T-helper 1 cell treated with Interleukin-12 subunit alpha and Interleukin-12 subunit beta and Interleukin-4 antibody, amounts not matched to agents 30 ng/mL and 1 ng/mL, for 36 hours (primary cell): ENCODE results near the gene MNAT1. TPM values are rescaled to one million over a fixed set of nuclear protein-coding genes. Genes with fewer than 3 reads are reported as not detected.

Experiments
- total RNA-seq: library from RNA; stranded (reverse); gene quantifications from 2 replicates; pipeline ENCODE4 v1.2.3, GENCODE V29; 2022

The MNAT1 gene
- total RNA-seq, 1 donor from 2014 or later = 41.7 TPM

Other genes starting within 250 kb of the MNAT1 start
- gene C14orf39, start 248.7 kb upstream of the MNAT1 start, total RNA-seq = not detected in 2 replicates
- gene SIX6, start 225.6 kb upstream of the MNAT1 start, total RNA-seq = not detected in 2 replicates
- gene SIX1, start 85.3 kb upstream of the MNAT1 start, total RNA-seq = 1.2 TPM in 2 replicates
- 1.2 and 1.4 TPM in 2 replicates for gene SIX4, start 10.4 kb upstream of the MNAT1 start, total RNA-seq
- 9.0 and 10.1 TPM in 2 replicates for gene TRMT5, start 246.3 kb downstream of the MNAT1 start, total RNA-seq
- 8.2 and 9.4 TPM in 2 replicates for gene SLC38A6, start 246.5 kb downstream of the MNAT1 start, total RNA-seq